ENCODE results near the gene RPTOR. TPM values are rescaled to one million over a fixed set of nuclear protein-coding genes. Genes with fewer than 3 reads are reported as not detected.

The RPTOR gene
- polyA plus RNA-seq, 1 donor = 31.1 TPM

- no peak for DNase-seq
These were observed 47.1 kb downstream of the RPTOR start for GRCh38 chr17:80591788-80592187.

- no peak for DNase-seq
These were observed 47.6 kb downstream of the RPTOR start for GRCh38 chr17:80592243-80592642.

GRCh38 chr17:80593181-80593580 is 48.5 kb downstream of the RPTOR start:
- DNase-seq = no peak

GRCh38 chr17:80594431-80595269 is 50.0 kb downstream of the RPTOR start:
- DNase-seq = no peak

- DNase-seq = no peak
These were observed 52.3 kb downstream of the RPTOR start for GRCh38 chr17:80596760-80597608.

- DNase-seq = no peak
These were observed 54.3 kb downstream of the RPTOR start for GRCh38 chr17:80598813-80599545.

GRCh38 chr17:80599546-80600305 is 55.1 kb downstream of the RPTOR start:
- DNase-seq = no peak

GRCh38 chr17:80601146-80601545 is 56.5 kb downstream of the RPTOR start:
- DNase-seq = no peak

GRCh38 chr17:80603396-80603795 is 58.8 kb downstream of the RPTOR start:
- no peak for DNase-seq

- DNase-seq = no peak
These were observed 59.5 kb downstream of the RPTOR start for GRCh38 chr17:80604009-80604669.

- DNase-seq = no peak
These were observed 60.0 kb downstream of the RPTOR start for GRCh38 chr17:80604670-80605010.

- DNase-seq = no peak
These were observed 60.9 kb downstream of the RPTOR start for GRCh38 chr17:80605326-80606066.

GRCh38 chr17:80608326-80608725 is 63.7 kb downstream of the RPTOR start:
- DNase-seq = no peak

- DNase-seq = no peak
These were observed 65.1 kb downstream of the RPTOR start for GRCh38 chr17:80609757-80610156.

GRCh38 chr17:80611816-80612215 is 67.2 kb downstream of the RPTOR start:
- DNase-seq = no peak

GRCh38 chr17:80612997-80613731 is 68.5 kb downstream of the RPTOR start:
- no peak for DNase-seq

- DNase-seq = no peak
These were observed 69.1 kb downstream of the RPTOR start for GRCh38 chr17:80613732-80614071.

GRCh38 chr17:80614332-80615047 is 69.9 kb downstream of the RPTOR start:
- no peak for DNase-seq

GRCh38 chr17:80615376-80615775 is 70.7 kb downstream of the RPTOR start:
- no peak for DNase-seq

- no peak for DNase-seq
These were observed 72.1 kb downstream of the RPTOR start for GRCh38 chr17:80616705-80617104.
